Thyroid gland (tissue), 4 donors: ENCODE measurements around the gene RCC2.

Experiments used
- CTCF ChIP-seq, 6 experiments: fragments of 200-600 bp in 3 of 6; fragments of 450-650 bp in 3 of 6; sonication (generic) in 3 of 6; IDR thresholded peaks; one replicate each; pipeline ENCODE4 v1.5.1; 2016 to 2019; ENCODE audit warnings: antibody characterized with exemption in 6 of 6, mild to moderate bottlenecking in 2 of 6, inconsistent platforms in 1 of 6, moderate library complexity in 1 of 6
- POLR2A ChIP-seq, 2 donors: fragments of 450-650 bp; IDR thresholded peaks; one replicate each; pipeline ENCODE4 v1.6.1; 2017; ENCODE audit warnings: antibody characterized with exemption in 2 of 2, mild to moderate bottlenecking in 2 of 2, moderate library complexity in 1 of 2

GRCh38 chr1:17377325-17377953, 62.0 kb downstream of the RCC2 start:
- TF ChIP-seq CTCF (IDR thresholded peaks at IDR 0.05) (no peak), POLR2A (IDR thresholded peaks at IDR 0.05) (no peak)
